ENCODE results near the gene ISM2.

GRCh38 chr14:77467801-77468200, 30.8 kb downstream of the ISM2 start:
- TF ChIP-seq EZH2phosphoT487 (IDR thresholded peaks at IDR 0.05; ENCODE audit: insufficient read depth, low read depth) (no peak), EZH2 (IDR thresholded peaks at IDR 0.05; ENCODE audit: insufficient read depth, poor library complexity, severe bottlenecking) (no peak)
